ENCODE results near the gene AKT1. TPM values are rescaled to one million over a fixed set of nuclear protein-coding genes. Genes with fewer than 3 reads are reported as not detected.
A peak's percentile ranks its signal among the peaks of the same experiment; 100 is the strongest.

AKT1 gene
- polyA plus RNA-seq, 2 of the 4 experiments (the other 2 are of a cell fraction) = 70.2 to 93.8 TPM

DNA sequence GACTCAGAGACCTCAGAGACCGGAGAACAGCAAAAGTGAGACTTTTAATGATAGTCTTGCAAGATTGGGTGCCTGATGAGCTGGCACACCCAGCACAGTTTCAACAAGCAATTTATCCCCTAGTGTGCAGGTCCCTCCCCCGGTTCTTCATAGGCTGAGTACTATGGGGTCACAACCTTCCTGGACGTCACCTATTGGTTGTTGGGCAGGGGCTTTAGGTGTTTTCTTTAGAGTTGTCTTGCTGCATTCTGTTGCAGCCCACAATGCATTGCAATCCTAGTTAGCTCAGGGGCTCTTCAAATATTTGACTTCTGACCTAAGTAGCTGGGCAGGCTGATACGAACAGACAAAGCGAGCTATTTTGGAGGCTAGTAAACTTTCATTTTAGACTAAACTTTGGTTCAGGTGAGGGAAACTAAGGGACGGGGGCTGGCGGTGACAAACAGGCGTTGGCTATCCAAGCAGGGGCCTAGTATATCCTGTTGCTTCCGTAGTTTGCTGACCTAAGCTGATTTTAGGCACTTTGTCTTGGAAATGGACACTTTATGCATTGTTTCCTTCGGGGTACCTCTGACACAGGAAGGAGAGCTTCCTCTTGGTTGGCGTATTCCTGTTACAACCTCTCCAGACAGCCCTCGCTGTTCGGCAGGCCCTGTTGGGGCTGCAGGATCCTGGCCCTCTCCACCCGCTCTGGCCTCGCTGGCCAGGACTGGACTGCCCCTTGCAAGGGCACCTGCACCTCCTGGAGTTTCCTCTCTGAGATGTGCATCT, 28.5 kb downstream of the AKT1 start:
- ChIA-PET POLR2A (no interaction called here), CTCF (interaction anchor here (0.9 to 9.3 kb wide), 7 partner anchors 8 to 59 kb away, joined by 3 to 88 read pairs (median 6); partner anchors contain the start of gene ADSS1)
- FAIRE-seq (no peak), ATAC-seq (no peak), DNase-seq (ENCODE audit: low read depth in 1 of 2, low spot score in 1 of 2) (no peak)
- WGBS (ENCODE audit: missing lambda C conversion rate) = 89% methylated on average over 15 of the region's 15 CpGs
- peaks cover 14% of the 10 kb centered on the region for H3K4me1 ChIP-seq
- H3K4me2 ChIP-seq = no peak overlapping the region
- TF ChIP-seq EP300 (IDR thresholded peaks at IDR 0.05) (no peak), MAFK (IDR thresholded peaks at IDR 0.05; ENCODE audit: partially characterized antibody) (peak; percentile 86), BHLHE40 (IDR thresholded peaks at IDR 0.05; ENCODE audit: low read depth, low read length) (no peak)
- TF ChIP-seq, protein P1, sequence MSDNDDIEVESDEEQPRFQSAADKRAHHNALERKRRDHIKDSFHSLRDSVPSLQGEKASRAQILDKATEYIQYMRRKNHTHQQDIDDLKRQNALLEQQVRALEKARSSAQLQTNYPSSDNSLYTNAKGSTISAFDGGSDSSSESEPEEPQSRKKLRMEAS (IDR thresholded peaks at IDR 0.05) = no peak
- H3K9me3 ChIP-seq = peaks cover 2% of the 10 kb centered on the region; the same call in 1 of the 3 replicates
- H3K27ac ChIP-seq = no peak overlapping the region
- H3K4me3 ChIP-seq = no peak overlapping the region

DNA sequence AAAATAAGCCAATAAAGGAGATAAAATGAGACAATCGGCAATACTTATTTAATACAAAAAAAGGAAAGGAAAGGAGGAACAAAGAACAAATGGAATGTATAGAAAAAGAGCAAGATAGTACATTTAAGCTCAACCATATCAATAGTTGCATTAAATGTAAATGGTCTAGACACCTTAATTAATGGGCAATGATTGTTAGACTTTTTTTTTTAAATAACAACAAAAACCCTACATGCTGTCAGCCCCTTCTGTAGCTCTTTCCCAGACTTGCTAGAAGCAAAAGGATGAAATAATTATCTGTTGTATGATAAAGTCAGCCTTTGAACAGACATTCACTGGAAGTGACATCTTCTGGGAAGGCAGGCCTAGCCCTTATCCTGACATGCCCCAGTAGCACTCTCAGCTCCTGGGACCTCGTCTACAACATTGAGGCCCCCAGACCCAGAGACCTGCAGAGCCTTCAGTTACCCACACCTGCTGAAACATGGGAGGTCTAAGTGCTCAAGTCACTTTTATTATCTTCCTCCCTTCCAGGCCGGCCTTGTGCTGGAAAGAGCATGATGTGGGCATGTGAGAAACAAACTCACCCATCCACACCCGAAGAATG, 29.2 kb downstream of the AKT1 start:
- FAIRE-seq (no peak), DNase-seq (ENCODE audit: low read depth in 1 of 2, low spot score in 1 of 2) (no peak), ATAC-seq (no peak)
- TF ChIP-seq, protein P2, sequence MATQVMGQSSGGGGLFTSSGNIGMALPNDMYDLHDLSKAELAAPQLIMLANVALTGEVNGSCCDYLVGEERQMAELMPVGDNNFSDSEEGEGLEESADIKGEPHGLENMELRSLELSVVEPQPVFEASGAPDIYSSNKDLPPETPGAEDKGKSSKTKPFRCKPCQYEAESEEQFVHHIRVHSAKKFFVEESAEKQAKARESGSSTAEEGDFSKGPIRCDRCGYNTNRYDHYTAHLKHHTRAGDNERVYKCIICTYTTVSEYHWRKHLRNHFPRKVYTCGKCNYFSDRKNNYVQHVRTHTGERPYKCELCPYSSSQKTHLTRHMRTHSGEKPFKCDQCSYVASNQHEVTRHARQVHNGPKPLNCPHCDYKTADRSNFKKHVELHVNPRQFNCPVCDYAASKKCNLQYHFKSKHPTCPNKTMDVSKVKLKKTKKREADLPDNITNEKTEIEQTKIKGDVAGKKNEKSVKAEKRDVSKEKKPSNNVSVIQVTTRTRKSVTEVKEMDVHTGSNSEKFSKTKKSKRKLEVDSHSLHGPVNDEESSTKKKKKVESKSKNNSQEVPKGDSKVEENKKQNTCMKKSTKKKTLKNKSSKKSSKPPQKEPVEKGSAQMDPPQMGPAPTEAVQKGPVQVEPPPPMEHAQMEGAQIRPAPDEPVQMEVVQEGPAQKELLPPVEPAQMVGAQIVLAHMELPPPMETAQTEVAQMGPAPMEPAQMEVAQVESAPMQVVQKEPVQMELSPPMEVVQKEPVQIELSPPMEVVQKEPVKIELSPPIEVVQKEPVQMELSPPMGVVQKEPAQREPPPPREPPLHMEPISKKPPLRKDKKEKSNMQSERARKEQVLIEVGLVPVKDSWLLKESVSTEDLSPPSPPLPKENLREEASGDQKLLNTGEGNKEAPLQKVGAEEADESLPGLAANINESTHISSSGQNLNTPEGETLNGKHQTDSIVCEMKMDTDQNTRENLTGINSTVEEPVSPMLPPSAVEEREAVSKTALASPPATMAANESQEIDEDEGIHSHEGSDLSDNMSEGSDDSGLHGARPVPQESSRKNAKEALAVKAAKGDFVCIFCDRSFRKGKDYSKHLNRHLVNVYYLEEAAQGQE (IDR thresholded peaks at IDR 0.05) = no peak
- TF ChIP-seq HEYL (CRISPR knock-in tag; IDR thresholded peaks at IDR 0.05) (no peak), MAFK (IDR thresholded peaks at IDR 0.05; ENCODE audit: partially characterized antibody) (no peak), PHF8 (IDR thresholded peaks at IDR 0.05; ENCODE audit: borderline replicate concordance, low read depth) (no peak), ZSCAN20 (CRISPR knock-in tag; IDR thresholded peaks at IDR 0.05) (no peak), MYC (IDR thresholded peaks at IDR 0.05; ENCODE audit: borderline replicate concordance, low read length) (no peak), HDAC2 (IDR thresholded peaks at IDR 0.05) (no peak), SMC3 (IDR thresholded peaks at IDR 0.05) (no peak), EP300 (IDR thresholded peaks at IDR 0.05) (no peak)
- TF ChIP-seq, protein P3, sequence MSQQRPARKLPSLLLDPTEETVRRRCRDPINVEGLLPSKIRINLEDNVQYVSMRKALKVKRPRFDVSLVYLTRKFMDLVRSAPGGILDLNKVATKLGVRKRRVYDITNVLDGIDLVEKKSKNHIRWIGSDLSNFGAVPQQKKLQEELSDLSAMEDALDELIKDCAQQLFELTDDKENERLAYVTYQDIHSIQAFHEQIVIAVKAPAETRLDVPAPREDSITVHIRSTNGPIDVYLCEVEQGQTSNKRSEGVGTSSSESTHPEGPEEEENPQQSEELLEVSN (IDR thresholded peaks at IDR 0.05; ENCODE audit: borderline replicate concordance, low read depth) = no peak
- TF ChIP-seq, protein P4, sequence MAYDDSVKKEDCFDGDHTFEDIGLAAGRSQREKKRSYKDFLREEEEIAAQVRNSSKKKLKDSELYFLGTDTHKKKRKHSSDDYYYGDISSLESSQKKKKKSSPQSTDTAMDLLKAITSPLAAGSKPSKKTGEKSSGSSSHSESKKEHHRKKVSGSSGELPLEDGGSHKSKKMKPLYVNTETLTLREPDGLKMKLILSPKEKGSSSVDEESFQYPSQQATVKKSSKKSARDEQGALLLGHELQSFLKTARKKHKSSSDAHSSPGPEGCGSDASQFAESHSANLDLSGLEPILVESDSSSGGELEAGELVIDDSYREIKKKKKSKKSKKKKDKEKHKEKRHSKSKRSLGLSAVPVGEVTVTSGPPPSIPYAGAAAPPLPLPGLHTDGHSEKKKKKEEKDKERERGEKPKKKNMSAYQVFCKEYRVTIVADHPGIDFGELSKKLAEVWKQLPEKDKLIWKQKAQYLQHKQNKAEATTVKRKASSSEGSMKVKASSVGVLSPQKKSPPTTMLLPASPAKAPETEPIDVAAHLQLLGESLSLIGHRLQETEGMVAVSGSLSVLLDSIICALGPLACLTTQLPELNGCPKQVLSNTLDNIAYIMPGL (CRISPR knock-in tag; IDR thresholded peaks at IDR 0.05; ENCODE audit: borderline replicate concordance) = no peak
- 90% methylated on average over 4 of the region's 4 CpGs for WGBS (ENCODE audit: missing lambda C conversion rate)
- Histone ChIP-seq H3K4me3 (no peak overlapping the region), H3K9me3 (no peaks in the 10 kb centered on the region; the same call in 2 of the 3 replicates), H3K27ac (no peak overlapping the region), H3K4me1 (peaks cover 14% of the 10 kb centered on the region), H3K4me2 (no peak overlapping the region)
- ChIA-PET CTCF (interaction anchor here (0.6 to 9.3 kb wide), 7 partner anchors 13 to 246 kb away, joined by 3 to 88 read pairs (median 4); partner anchors contain the start of genes ADSS1 and ZBTB42), POLR2A (no interaction called here)

DNA sequence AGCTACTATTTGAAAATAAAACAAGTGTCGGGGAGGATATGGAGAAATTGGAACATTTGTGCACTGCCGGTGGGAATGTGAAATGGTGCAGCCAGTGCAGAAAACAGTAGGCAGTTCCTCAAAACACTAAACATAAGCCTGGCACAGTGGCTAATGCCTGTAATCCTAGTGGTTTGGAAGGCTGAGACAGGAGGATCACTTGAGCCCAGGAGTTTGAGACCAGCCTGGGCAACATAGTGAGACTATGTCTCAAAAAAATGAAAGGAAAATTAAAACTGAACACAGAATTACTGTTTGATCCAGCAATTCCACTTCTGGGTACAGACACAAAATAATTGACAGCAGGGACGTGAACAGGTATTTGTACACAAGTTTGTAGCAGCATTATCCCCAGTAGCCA, 30.0 kb downstream of the AKT1 start:
- DNase-seq (ENCODE audit: low read depth in 1 of 2, low spot score in 1 of 2) (no peak), FAIRE-seq (no peak), ATAC-seq (no peak)
- Histone ChIP-seq H3K9me3 (no peaks in the 10 kb centered on the region), H3K4me3 (no peak overlapping the region), H3K27ac (no peak overlapping the region), H3K4me2 (no peak overlapping the region), H3K4me1 (peaks cover 14% of the 10 kb centered on the region)
- TF ChIP-seq ZSCAN20 (CRISPR knock-in tag; IDR thresholded peaks at IDR 0.05) = no peak
- no peak for TF ChIP-seq HOXB13 (CRISPR knock-in tag; IDR thresholded peaks at IDR 0.05; ENCODE audit: low read depth)
- no peak for TF ChIP-seq ESRRA (IDR thresholded peaks at IDR 0.05; ENCODE audit: borderline replicate concordance, low read length)
- TF ChIP-seq ZNF302 (CRISPR knock-in tag; IDR thresholded peaks at IDR 0.05) = no peak
- no peak for TF ChIP-seq SMC3 (IDR thresholded peaks at IDR 0.05)
- ChIA-PET CTCF (interaction anchor here (1.0 to 9.3 kb wide), 3 partner anchors 35 to 247 kb away, joined by 3 to 88 read pairs (median 4); partner anchors contain the start of gene ZBTB42), POLR2A (no interaction called here)
- 84% methylated on average over 3 of the region's 3 CpGs for WGBS (ENCODE audit: missing lambda C conversion rate)
